H1 (cell line): ENCODE data around the gene EFNA3. TPM values are rescaled to one million over a fixed set of nuclear protein-coding genes. Genes with fewer than 3 reads are reported as not detected.

Experiments used
- ASH2L ChIP-seq: fragments of 200-600, 300-600 bp; sonication (generic); IDR thresholded peaks from one replicate; pipeline ENCODE4 v1.7.1; 2017; ENCODE audit warnings: low read length
- EP300 ChIP-seq, 2 experiments: IDR thresholded peaks; 1 replicate in 1 of 2; 2 replicates in 1 of 2; pipeline ENCODE4 v1.6.1; 2011 to 2012; ENCODE audit warnings: low read depth in 2 of 2, low read length in 2 of 2, mild to moderate bottlenecking in 2 of 2, borderline replicate concordance in 1 of 2, inconsistent platforms in 1 of 2, moderate library complexity in 1 of 2
- GABPA ChIP-seq: IDR thresholded peaks from 2 replicates; pipeline ENCODE4 v1.6.1; 2011; ENCODE audit warnings: mild to moderate bottlenecking, low read length, moderate library complexity, borderline replicate concordance; ENCODE audit not compliant: insufficient read depth
- HDAC6 ChIP-seq: IDR thresholded peaks from one replicate; pipeline ENCODE4 v1.7.1; 2012; ENCODE audit warnings: low read depth, mild to moderate bottlenecking, inconsistent platforms, low read length, moderate library complexity
- JUND ChIP-seq: IDR thresholded peaks from 2 replicates; pipeline ENCODE4 v1.6.1; 2011; ENCODE audit warnings: mild to moderate bottlenecking, improper control_type of control experiment, low read length
- polyA plus RNA-seq, 7 experiments: library from polyadenylated mRNA; depleted of rRNA in 3 of 7; stranded (reverse) in 5 of 7; unstranded in 2 of 7; fragments of >200 nt in 5 of 7; fragments of 200-250 nt in 2 of 7; gene quantifications; 1 replicate in 5 of 7; 2 replicates in 1 of 7; 4 replicates in 1 of 7; pipeline versions ENCODE4 v1.2.1 to v1.2.3, GENCODE V29; 2011 to 2013; ENCODE audit warnings: missing spikeins in 2 of 7, mixed read lengths in 2 of 7
- total RNA-seq: library from RNA; stranded (reverse); fragmentation: NEBNext Ultra II Directional; extraction: Animal tissue kit (Norgen Biotek cat#: 25700); gene quantifications from 2 replicates; pipeline ENCODE4 v1.2.1, GENCODE V29; 2021
- TF ChIP-seq, protein P1 (sequence below): fragments of 300-600 bp; sonication (generic); IDR thresholded peaks from 2 replicates; pipeline ENCODE4 v1.7.1; 2012; ENCODE audit warnings: low read length, moderate library complexity, mild to moderate bottlenecking, inconsistent platforms; ENCODE audit not compliant: insufficient replicate concordance

Gene EFNA3
- total and polyA plus RNA-seq, 2 of the 8 experiments (the other 6 are each of a cell fraction or from before 2014, with no cell fraction given) = 10.8 to 13.8 TPM

DNA sequence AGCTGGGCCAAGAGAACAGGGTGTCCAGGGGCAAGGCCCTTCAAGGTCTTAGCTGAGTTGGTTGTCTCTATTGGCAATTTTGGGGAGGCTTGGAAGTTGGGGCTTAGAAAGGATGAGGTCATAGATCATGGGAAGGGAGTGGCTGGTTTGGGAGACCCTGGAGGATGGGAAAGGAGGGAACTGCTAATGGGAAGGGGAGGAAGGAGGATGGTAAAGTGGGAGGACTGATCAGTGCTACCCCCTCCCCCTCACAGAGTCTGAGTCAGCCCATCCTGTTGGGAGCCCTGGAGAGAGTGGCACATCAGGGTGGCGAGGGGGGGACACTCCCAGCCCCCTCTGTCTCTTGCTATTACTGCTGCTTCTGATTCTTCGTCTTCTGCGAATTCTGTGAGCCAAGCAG is 10.0 kb upstream of the EFNA3 start (continued):
- TF ChIP-seq, protein P1, sequence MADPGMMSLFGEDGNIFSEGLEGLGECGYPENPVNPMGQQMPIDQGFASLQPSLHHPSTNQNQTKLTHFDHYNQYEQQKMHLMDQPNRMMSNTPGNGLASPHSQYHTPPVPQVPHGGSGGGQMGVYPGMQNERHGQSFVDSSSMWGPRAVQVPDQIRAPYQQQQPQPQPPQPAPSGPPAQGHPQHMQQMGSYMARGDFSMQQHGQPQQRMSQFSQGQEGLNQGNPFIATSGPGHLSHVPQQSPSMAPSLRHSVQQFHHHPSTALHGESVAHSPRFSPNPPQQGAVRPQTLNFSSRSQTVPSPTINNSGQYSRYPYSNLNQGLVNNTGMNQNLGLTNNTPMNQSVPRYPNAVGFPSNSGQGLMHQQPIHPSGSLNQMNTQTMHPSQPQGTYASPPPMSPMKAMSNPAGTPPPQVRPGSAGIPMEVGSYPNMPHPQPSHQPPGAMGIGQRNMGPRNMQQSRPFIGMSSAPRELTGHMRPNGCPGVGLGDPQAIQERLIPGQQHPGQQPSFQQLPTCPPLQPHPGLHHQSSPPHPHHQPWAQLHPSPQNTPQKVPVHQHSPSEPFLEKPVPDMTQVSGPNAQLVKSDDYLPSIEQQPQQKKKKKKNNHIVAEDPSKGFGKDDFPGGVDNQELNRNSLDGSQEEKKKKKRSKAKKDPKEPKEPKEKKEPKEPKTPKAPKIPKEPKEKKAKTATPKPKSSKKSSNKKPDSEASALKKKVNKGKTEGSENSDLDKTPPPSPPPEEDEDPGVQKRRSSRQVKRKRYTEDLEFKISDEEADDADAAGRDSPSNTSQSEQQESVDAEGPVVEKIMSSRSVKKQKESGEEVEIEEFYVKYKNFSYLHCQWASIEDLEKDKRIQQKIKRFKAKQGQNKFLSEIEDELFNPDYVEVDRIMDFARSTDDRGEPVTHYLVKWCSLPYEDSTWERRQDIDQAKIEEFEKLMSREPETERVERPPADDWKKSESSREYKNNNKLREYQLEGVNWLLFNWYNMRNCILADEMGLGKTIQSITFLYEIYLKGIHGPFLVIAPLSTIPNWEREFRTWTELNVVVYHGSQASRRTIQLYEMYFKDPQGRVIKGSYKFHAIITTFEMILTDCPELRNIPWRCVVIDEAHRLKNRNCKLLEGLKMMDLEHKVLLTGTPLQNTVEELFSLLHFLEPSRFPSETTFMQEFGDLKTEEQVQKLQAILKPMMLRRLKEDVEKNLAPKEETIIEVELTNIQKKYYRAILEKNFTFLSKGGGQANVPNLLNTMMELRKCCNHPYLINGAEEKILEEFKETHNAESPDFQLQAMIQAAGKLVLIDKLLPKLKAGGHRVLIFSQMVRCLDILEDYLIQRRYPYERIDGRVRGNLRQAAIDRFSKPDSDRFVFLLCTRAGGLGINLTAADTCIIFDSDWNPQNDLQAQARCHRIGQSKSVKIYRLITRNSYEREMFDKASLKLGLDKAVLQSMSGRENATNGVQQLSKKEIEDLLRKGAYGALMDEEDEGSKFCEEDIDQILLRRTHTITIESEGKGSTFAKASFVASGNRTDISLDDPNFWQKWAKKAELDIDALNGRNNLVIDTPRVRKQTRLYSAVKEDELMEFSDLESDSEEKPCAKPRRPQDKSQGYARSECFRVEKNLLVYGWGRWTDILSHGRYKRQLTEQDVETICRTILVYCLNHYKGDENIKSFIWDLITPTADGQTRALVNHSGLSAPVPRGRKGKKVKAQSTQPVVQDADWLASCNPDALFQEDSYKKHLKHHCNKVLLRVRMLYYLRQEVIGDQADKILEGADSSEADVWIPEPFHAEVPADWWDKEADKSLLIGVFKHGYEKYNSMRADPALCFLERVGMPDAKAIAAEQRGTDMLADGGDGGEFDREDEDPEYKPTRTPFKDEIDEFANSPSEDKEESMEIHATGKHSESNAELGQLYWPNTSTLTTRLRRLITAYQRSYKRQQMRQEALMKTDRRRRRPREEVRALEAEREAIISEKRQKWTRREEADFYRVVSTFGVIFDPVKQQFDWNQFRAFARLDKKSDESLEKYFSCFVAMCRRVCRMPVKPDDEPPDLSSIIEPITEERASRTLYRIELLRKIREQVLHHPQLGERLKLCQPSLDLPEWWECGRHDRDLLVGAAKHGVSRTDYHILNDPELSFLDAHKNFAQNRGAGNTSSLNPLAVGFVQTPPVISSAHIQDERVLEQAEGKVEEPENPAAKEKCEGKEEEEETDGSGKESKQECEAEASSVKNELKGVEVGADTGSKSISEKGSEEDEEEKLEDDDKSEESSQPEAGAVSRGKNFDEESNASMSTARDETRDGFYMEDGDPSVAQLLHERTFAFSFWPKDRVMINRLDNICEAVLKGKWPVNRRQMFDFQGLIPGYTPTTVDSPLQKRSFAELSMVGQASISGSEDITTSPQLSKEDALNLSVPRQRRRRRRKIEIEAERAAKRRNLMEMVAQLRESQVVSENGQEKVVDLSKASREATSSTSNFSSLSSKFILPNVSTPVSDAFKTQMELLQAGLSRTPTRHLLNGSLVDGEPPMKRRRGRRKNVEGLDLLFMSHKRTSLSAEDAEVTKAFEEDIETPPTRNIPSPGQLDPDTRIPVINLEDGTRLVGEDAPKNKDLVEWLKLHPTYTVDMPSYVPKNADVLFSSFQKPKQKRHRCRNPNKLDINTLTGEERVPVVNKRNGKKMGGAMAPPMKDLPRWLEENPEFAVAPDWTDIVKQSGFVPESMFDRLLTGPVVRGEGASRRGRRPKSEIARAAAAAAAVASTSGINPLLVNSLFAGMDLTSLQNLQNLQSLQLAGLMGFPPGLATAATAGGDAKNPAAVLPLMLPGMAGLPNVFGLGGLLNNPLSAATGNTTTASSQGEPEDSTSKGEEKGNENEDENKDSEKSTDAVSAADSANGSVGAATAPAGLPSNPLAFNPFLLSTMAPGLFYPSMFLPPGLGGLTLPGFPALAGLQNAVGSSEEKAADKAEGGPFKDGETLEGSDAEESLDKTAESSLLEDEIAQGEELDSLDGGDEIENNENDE = no peak
- TF ChIP-seq JUND (no peak), GABPA (no peak), EP300 (IDR thresholded peaks at IDR 0.05; ENCODE audit: borderline replicate concordance in 1 of 2, low read depth in 2 of 2, low read length in 2 of 2) (no peak), HDAC6 (no peak), ASH2L (no peak)
- TF ChIP-seq, all 59 proteins: peak for 0
